PC-9 (cell line): ENCODE results near the gene MEF2C. TPM values are rescaled to one million over a fixed set of nuclear protein-coding genes. Genes with fewer than 3 reads are reported as not detected.

ENCODE experiments used
- BruUV-seq: library from RNA; stranded (reverse); fragments of 400-500 nt; replicated peaks from 2 replicates; lab custom pipeline; 2021; lab: Mats Ljungman, UMichigan
- CTCF ChIA-PET: fragments of 300-600 bp; sonication (Branson Sonifier 250); formaldehyde crosslinking; loops from one replicate; lab custom pipeline; 2022; ENCODE audit warnings: antibody characterized with exemption; lab: Charles Lee
- POLR2A ChIA-PET: fragments of 300-600 bp; sonication (Branson Sonifier 250); formaldehyde crosslinking; loops from one replicate; lab custom pipeline; 2022; ENCODE audit warnings: antibody characterized with exemption; ENCODE audit not compliant: unreplicated experiment; lab: Charles Lee
- DNase-seq, 2 experiments: peaks; one replicate each; pipeline versions ENCODE4 v3.0.0 to v3.0.0-alpha.2; 2015 to 2022; ENCODE audit warnings: mixed read lengths in 1 of 2
- H2AFZ ChIP-seq: fragments of 200-600 bp; sonication (generic); 2 replicates; pipeline ENCODE4 v1.8.1; 2017; ENCODE audit warnings: antibody characterized with exemption
- H3F3A ChIP-seq: fragments of 200-600 bp; sonication (generic); 2 replicates; pipeline ENCODE4 v1.8.1; 2017; ENCODE audit warnings: antibody characterized with exemption, mild to moderate bottlenecking, low read depth; ENCODE audit not compliant: insufficient read depth
- H3K27ac ChIP-seq: fragments of 200-600 bp; sonication (generic); 2 replicates; pipeline ENCODE4 v1.6.1; 2016; ENCODE audit warnings: mixed run types
- H3K27me3 ChIP-seq: fragments of 200-600 bp; sonication (generic); 2 replicates; pipeline ENCODE4 v1.6.1; 2016; ENCODE audit warnings: low read depth, mixed run types; ENCODE audit not compliant: insufficient read depth
- H3K36me3 ChIP-seq: fragments of 200-600 bp; sonication (generic); 2 replicates; pipeline ENCODE4 v1.6.1; 2016; ENCODE audit warnings: low read depth, mixed run types
- H3K4me1 ChIP-seq: fragments of 200-600 bp; sonication (generic); replicated peaks from 2 replicates; pipeline ENCODE4 v1.6.1; 2016; ENCODE audit warnings: mixed run types; ENCODE audit not compliant: insufficient read depth
- H3K4me2 ChIP-seq: fragments of 200-600 bp; sonication (generic); 2 replicates; pipeline ENCODE4 v1.6.1; 2017; ENCODE audit warnings: mixed run types
- H3K4me3 ChIP-seq: fragments of 200-600 bp; sonication (generic); 2 replicates; pipeline ENCODE4 v1.6.1; 2016; ENCODE audit warnings: mixed run types
- H3K79me2 ChIP-seq: fragments of 200-600 bp; sonication (generic); 2 replicates; pipeline ENCODE4 v1.6.1; 2017; ENCODE audit warnings: low read depth, mixed run types
- H3K9me2 ChIP-seq: fragments of 200-600 bp; sonication (generic); 2 replicates; pipeline ENCODE4 v1.8.1; 2017; ENCODE audit warnings: mild to moderate bottlenecking; ENCODE audit not compliant: insufficient read depth
- H3K9me3 ChIP-seq: fragments of 200-600 bp; sonication (generic); 2 replicates; pipeline ENCODE4 v1.8.1; 2016; ENCODE audit warnings: low read depth; ENCODE audit not compliant: insufficient read depth
- H4K20me1 ChIP-seq: fragments of 200-600 bp; sonication (generic); 2 replicates; pipeline ENCODE4 v1.8.1; 2017; ENCODE audit not compliant: insufficient read depth
- EZH2 ChIP-seq: fragments of 200-600 bp; sonication (generic); IDR thresholded peaks from 2 replicates; pipeline ENCODE4 v1.8.0; 2017; ENCODE audit warnings: antibody characterized with exemption, low read depth
- intact Hi-C: fragments of 100-400 bp; cut with micrococcal nuclease; formaldehyde crosslinking; loops from one replicate; pipeline ENCODE4 v1.10.0; 2022; ENCODE audit not compliant: unreplicated experiment
- total RNA-seq: library from RNA; stranded (reverse); gene quantifications from 2 replicates; pipeline ENCODE4 v1.2.3, GENCODE V29; 2021
- TF ChIP-seq, protein P1 (sequence below): fragments of 200-600 bp; sonication (generic); conservative IDR thresholded peaks from 2 replicates; pipeline ENCODE4 v1.6.1; 2017; ENCODE audit warnings: mixed run types, antibody characterized with exemption, mild to moderate bottlenecking, moderate library complexity

Gene MEF2C
- total RNA-seq, 1 experiment from 2014 or later: 2.5 TPM

GRCh38 chr5:88838500-88838899, 44.5 kb downstream of the MEF2C start:
- no peaks in the 10 kb centered on the region for H3K9me3 ChIP-seq
- no peak overlapping the region for H3K4me3 ChIP-seq
- ChIA-PET POLR2A (interaction anchor here (0.5 kb wide), 1 partner anchor 1571 kb away, joined by 4 read pairs; the partner anchor contains the start of gene CETN3), CTCF (no interaction called here)
- H2AFZ ChIP-seq: no peak overlapping the region
- no peaks in the 10 kb centered on the region for H3K4me1 ChIP-seq
- no peak overlapping the region for H3K4me2 ChIP-seq
- H3K36me3 ChIP-seq: no peaks in the 10 kb centered on the region
- H3K79me2 ChIP-seq: no peaks in the 10 kb centered on the region
- DNase-seq: no peak
- no peaks in the 10 kb centered on the region for H4K20me1 ChIP-seq
- H3K27me3 ChIP-seq: no peaks in the 10 kb centered on the region
- BruUV-seq: no TSS peak
- no peaks in the 10 kb centered on the region for H3K9me2 ChIP-seq
- H3K27ac ChIP-seq: no peak overlapping the region
- TF ChIP-seq, protein P1, sequence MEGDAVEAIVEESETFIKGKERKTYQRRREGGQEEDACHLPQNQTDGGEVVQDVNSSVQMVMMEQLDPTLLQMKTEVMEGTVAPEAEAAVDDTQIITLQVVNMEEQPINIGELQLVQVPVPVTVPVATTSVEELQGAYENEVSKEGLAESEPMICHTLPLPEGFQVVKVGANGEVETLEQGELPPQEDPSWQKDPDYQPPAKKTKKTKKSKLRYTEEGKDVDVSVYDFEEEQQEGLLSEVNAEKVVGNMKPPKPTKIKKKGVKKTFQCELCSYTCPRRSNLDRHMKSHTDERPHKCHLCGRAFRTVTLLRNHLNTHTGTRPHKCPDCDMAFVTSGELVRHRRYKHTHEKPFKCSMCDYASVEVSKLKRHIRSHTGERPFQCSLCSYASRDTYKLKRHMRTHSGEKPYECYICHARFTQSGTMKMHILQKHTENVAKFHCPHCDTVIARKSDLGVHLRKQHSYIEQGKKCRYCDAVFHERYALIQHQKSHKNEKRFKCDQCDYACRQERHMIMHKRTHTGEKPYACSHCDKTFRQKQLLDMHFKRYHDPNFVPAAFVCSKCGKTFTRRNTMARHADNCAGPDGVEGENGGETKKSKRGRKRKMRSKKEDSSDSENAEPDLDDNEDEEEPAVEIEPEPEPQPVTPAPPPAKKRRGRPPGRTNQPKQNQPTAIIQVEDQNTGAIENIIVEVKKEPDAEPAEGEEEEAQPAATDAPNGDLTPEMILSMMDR: no peak
- no peak for TF ChIP-seq EZH2
- no peaks in the 10 kb centered on the region for H3F3A ChIP-seq
- intact Hi-C loops: no loop called here

DNA sequence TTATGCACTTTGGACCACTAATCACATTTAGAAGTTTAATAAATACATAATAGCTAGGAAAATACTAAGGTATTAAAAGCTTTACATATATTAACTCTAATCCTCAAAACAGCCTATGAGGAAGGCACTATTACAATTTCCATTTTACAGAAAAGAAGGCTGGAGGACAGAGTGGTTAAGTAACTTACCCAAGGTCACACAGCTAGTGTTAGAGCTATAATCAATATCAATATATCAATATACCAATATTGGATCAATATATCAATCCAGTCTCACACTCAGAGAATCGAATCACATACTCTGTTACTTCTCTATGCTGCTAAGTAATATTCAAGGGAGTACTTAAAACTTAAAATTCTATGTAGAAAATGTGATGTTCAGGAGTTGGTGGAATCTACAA, 45.2 kb downstream of the MEF2C start:
- no peaks in the 10 kb centered on the region for H3K9me2 ChIP-seq
- H4K20me1 ChIP-seq: no peaks in the 10 kb centered on the region
- H3K4me1 ChIP-seq: no peaks in the 10 kb centered on the region
- H3K36me3 ChIP-seq: no peaks in the 10 kb centered on the region
- H3K27me3 ChIP-seq: no peaks in the 10 kb centered on the region
- no peak overlapping the region for H2AFZ ChIP-seq
- H3K4me2 ChIP-seq: no peak overlapping the region
- BruUV-seq: no TSS peak
- intact Hi-C loops: no loop called here
- TF ChIP-seq EZH2: no peak
- no peaks in the 10 kb centered on the region for H3K9me3 ChIP-seq
- DNase-seq: no peak
- no peak overlapping the region for H3K27ac ChIP-seq
- H3K79me2 ChIP-seq: no peaks in the 10 kb centered on the region
- ChIA-PET CTCF (no interaction called here), POLR2A (interaction anchor here (0.6 kb wide), 1 partner anchor 31 kb away, joined by 4 read pairs; no protein-coding TSS in a partner anchor)
- H3F3A ChIP-seq: no peaks in the 10 kb centered on the region
- H3K4me3 ChIP-seq: no peak overlapping the region

DNA sequence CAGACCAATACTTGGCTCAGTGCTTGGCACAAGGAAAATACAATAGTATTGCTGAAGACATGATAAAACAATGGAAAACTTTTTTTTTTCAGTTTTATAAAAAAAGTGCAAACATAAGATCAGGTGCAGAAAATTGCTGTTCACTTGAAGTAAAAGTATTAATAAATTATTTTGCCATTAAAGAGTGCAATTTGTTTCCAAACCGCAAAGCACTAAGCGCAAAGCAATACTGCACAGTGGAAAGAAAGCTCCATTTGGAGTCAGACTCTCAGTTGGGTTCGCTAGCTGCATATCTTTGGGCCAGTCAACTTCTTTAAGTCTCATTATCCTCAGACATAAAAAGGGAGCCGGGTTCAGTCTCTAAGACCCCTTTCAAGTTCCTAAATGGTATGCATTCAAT, 45.8 kb downstream of the MEF2C start:
- Histone ChIP-seq H2AFZ (no peak overlapping the region), H3K4me2 (no peak overlapping the region), H3K9me2 (no peaks in the 10 kb centered on the region), H3F3A (no peaks in the 10 kb centered on the region), H3K27me3 (no peaks in the 10 kb centered on the region), H3K27ac (no peak overlapping the region), H3K36me3 (no peaks in the 10 kb centered on the region), H3K79me2 (no peaks in the 10 kb centered on the region), H4K20me1 (no peaks in the 10 kb centered on the region), H3K9me3 (no peaks in the 10 kb centered on the region), H3K4me1 (no peaks in the 10 kb centered on the region), H3K4me3 (no peak overlapping the region)
- intact Hi-C loops: no loop called here
- no TSS peak for BruUV-seq
- POLR2A ChIA-PET: interaction anchor here (0.6 kb wide), 1 partner anchor 32 kb away, joined by 4 read pairs; no protein-coding TSS in a partner anchor
- no peak for DNase-seq
- TF ChIP-seq, protein P1: no peak
- TF ChIP-seq EZH2: no peak
- CTCF ChIA-PET: no interaction called here
